ENCODE measurements around the gene UGCG. TPM values are rescaled to one million over a fixed set of nuclear protein-coding genes. Genes with fewer than 3 reads are reported as not detected.

UGCG gene
- total RNA-seq, 1 experiment from 2014 or later: 32.6 TPM

DNA sequence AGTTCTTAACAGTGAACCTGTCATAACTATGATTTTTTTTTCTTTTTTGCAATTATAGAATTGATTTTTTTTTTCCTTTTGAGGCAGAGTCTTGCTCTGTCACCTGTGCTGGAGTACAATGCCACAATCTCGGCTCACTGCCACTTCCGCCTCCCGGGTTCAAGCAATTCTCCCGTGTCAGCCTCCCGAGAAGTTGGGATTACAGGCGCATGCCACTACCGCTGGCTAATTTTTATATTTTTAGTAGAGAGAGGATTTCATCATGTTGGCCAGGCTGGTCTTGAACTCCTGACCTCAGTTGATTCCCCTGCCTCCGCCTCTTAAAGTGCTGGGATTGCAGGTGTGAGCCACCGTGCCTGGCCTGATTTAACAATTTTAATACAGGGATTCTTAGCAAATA is 21.4 kb downstream of the UGCG start (continued):
- TF ChIP-seq, protein P1, sequence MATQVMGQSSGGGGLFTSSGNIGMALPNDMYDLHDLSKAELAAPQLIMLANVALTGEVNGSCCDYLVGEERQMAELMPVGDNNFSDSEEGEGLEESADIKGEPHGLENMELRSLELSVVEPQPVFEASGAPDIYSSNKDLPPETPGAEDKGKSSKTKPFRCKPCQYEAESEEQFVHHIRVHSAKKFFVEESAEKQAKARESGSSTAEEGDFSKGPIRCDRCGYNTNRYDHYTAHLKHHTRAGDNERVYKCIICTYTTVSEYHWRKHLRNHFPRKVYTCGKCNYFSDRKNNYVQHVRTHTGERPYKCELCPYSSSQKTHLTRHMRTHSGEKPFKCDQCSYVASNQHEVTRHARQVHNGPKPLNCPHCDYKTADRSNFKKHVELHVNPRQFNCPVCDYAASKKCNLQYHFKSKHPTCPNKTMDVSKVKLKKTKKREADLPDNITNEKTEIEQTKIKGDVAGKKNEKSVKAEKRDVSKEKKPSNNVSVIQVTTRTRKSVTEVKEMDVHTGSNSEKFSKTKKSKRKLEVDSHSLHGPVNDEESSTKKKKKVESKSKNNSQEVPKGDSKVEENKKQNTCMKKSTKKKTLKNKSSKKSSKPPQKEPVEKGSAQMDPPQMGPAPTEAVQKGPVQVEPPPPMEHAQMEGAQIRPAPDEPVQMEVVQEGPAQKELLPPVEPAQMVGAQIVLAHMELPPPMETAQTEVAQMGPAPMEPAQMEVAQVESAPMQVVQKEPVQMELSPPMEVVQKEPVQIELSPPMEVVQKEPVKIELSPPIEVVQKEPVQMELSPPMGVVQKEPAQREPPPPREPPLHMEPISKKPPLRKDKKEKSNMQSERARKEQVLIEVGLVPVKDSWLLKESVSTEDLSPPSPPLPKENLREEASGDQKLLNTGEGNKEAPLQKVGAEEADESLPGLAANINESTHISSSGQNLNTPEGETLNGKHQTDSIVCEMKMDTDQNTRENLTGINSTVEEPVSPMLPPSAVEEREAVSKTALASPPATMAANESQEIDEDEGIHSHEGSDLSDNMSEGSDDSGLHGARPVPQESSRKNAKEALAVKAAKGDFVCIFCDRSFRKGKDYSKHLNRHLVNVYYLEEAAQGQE (IDR thresholded peaks at IDR 0.05; ENCODE audit: low read depth): no peak

DNA sequence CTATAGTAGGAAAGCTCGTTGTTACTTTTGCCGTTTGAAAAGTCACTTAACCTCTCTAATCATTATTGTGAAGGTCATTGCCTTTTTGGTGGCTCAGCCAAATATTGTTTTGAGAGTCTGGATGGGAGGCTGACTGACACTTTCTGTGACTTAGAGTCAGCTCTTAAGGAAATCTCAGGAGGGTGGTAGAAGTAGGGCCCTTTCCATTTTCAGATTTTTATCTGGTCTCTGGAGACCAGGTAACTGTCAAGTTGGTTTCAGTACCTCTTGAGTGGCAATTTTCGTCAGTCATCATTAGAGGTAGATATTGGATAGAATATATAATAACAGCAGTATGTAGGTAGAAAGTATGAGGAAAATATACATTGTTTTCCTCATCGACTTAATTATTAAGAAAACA is 23.3 kb downstream of the UGCG start:
- H3K36me3 ChIP-seq (ENCODE audit: control insufficient read depth in 1 of 2, insufficient read depth in 2 of 2, low read length in 2 of 2): peaks cover 2 to 10% of the 10 kb centered on the region in 2 experiments; a peak in 2 of 4 replicates

More for the DNA sequence above, 23.3 kb downstream of the UGCG start:
- no peaks in the 10 kb centered on the region for H3K9me2 ChIP-seq (ENCODE audit: insufficient read depth)
- intact Hi-C loops (cut with micrococcal nuclease): no loop called here
- H3K9me3 ChIP-seq (ENCODE audit: control insufficient read depth in 1 of 2, insufficient read depth in 1 of 2, low read depth in 1 of 2, low read length in 2 of 2): no peaks in the 10 kb centered on the region
- 0 out of 4 replicates have a peak, but pooled peaks cover 0 to 5% of the 10 kb centered on the region in 2 experiments for H3K4me1 ChIP-seq (ENCODE audit: control insufficient read depth in 1 of 2, insufficient read depth in 2 of 2, low read length in 2 of 2)
- BruUV-seq (replicated peaks): no TSS peak
- ChIA-PET POLR2A (no interaction called here), RAD21 (ENCODE audit: low non-redundant PET in 1 of 2, low total read pairs in 2 of 2, uncharacterized antibody in 2 of 2, unreplicated experiment in 2 of 2) (no interaction called here), CTCF (no interaction called here)
- no peak overlapping the region for H3K27ac ChIP-seq (ENCODE audit: low read depth, low read length)
- TF ChIP-seq CBX3 (IDR thresholded peaks at IDR 0.05; ENCODE audit: low read depth) (no peak), EGR1 (IDR thresholded peaks at IDR 0.05; ENCODE audit: low read depth) (no peak), ZNF274 (IDR thresholded peaks at IDR 0.05; ENCODE audit: low read depth, low read length) (no peak), EZH2phosphoT487 (IDR thresholded peaks at IDR 0.05; ENCODE audit: borderline replicate concordance) (no peak), FOSL1 (IDR thresholded peaks at IDR 0.05; ENCODE audit: low read depth) (no peak), CEBPB (IDR thresholded peaks at IDR 0.05; ENCODE audit: low read depth) (no peak)
- no peak overlapping the region for H3K9ac ChIP-seq (ENCODE audit: low read length)
- no peak for DNase-seq (ENCODE audit: low read depth, low spot score)
- H2AFZ ChIP-seq (ENCODE audit: low read depth, low read length, poor library complexity, severe bottlenecking): no peak overlapping the region
- peaks cover 98% of the 10 kb centered on the region for H3K79me2 ChIP-seq (ENCODE audit: insufficient read depth, low read length)
- peaks cover 3% of the 10 kb centered on the region; the same call in 1 of the 2 replicates for H4K20me1 ChIP-seq (ENCODE audit: insufficient read depth)
- H3K4me2 ChIP-seq (ENCODE audit: low read length): no peak overlapping the region
- no peaks in the 10 kb centered on the region for H3K27me3 ChIP-seq (ENCODE audit: insufficient read depth, low read length)
- no peak overlapping the region for H3K4me3 ChIP-seq (replicated peaks in 1 of 2; ENCODE audit: low read depth in 1 of 2, low read length in 2 of 2)
- ATAC-seq: no peak
